ENCODE measurements around the gene C1QTNF12. TPM values are rescaled to one million over a fixed set of nuclear protein-coding genes. Genes with fewer than 3 reads are reported as not detected.
"Not testable (repeated sequence)": the region's sequence is repeated elsewhere in the genome, so short reads cannot be mapped to it uniquely, and the experiment has no call there.

The C1QTNF12 gene
- total RNA-seq, 1 experiment from 2014 or later, result 0.57 TPM

GRCh38 chr1:1259540-1259939, 13.0 kb upstream of the C1QTNF12 start:
- no peak for DNase-seq (ENCODE audit: low read depth)

- DNase-seq (ENCODE audit: low read depth), result no peak
These were observed 12.6 kb upstream of the C1QTNF12 start for GRCh38 chr1:1259119-1259488.

- no peak for DNase-seq (ENCODE audit: low read depth)
These were observed 10.7 kb upstream of the C1QTNF12 start for GRCh38 chr1:1256956-1257871.

GRCh38 chr1:1255611-1256010, 9.1 kb upstream of the C1QTNF12 start:
- no peak for DNase-seq (ENCODE audit: low read depth)

- no peak for DNase-seq (ENCODE audit: low read depth)
These were observed 8.6 kb upstream of the C1QTNF12 start for GRCh38 chr1:1255078-1255477.

- no peak for DNase-seq (ENCODE audit: low read depth)
These were observed 8.1 kb upstream of the C1QTNF12 start for GRCh38 chr1:1254667-1254998.

GRCh38 chr1:1253972-1254666, 7.6 kb upstream of the C1QTNF12 start:
- DNase-seq (ENCODE audit: low read depth), result no peak

- DNase-seq (ENCODE audit: low read depth), result no peak
These were observed 6.8 kb upstream of the C1QTNF12 start for GRCh38 chr1:1253314-1253713.

- no peak for DNase-seq (ENCODE audit: low read depth)
These were observed 4.3 kb upstream of the C1QTNF12 start for GRCh38 chr1:1250786-1251284.

- not testable (repeated sequence) for DNase-seq (ENCODE audit: low read depth)
These were observed 1.7 kb upstream of the C1QTNF12 start for GRCh38 chr1:1248009-1248913.

GRCh38 chr1:1247341-1247913, 905 bp upstream of the C1QTNF12 start:
- no peak for DNase-seq (ENCODE audit: low read depth)

GRCh38 chr1:1245817-1246576, 525 bp downstream of the C1QTNF12 start:
- DNase-seq (ENCODE audit: low read depth), result no peak

- no peak for DNase-seq (ENCODE audit: low read depth)
These were observed 1.2 kb downstream of the C1QTNF12 start for GRCh38 chr1:1245178-1245816.

GRCh38 chr1:1244192-1244811, 2.2 kb downstream of the C1QTNF12 start:
- DNase-seq (ENCODE audit: low read depth), result no peak

GRCh38 chr1:1243807-1244191, 2.7 kb downstream of the C1QTNF12 start:
- DNase-seq (ENCODE audit: low read depth), result no peak

- no peak for DNase-seq (ENCODE audit: low read depth)
These were observed 3.3 kb downstream of the C1QTNF12 start for GRCh38 chr1:1243266-1243660.

- DNase-seq (ENCODE audit: low read depth), result no peak
These were observed 3.9 kb downstream of the C1QTNF12 start for GRCh38 chr1:1242461-1243265.

GRCh38 chr1:1241588-1242219, 4.8 kb downstream of the C1QTNF12 start:
- no peak for DNase-seq (ENCODE audit: low read depth)

Measured in LHCN-M2 (cell line).